ENCODE data around the gene RPL29. TPM values are rescaled to one million over a fixed set of nuclear protein-coding genes. Genes with fewer than 3 reads are reported as not detected.

The RPL29 gene
- total and polyA plus RNA-seq, 2 of the 4 experiments (the other 2 are of a cell fraction), result 2,081 to 2,126 TPM

DNA sequence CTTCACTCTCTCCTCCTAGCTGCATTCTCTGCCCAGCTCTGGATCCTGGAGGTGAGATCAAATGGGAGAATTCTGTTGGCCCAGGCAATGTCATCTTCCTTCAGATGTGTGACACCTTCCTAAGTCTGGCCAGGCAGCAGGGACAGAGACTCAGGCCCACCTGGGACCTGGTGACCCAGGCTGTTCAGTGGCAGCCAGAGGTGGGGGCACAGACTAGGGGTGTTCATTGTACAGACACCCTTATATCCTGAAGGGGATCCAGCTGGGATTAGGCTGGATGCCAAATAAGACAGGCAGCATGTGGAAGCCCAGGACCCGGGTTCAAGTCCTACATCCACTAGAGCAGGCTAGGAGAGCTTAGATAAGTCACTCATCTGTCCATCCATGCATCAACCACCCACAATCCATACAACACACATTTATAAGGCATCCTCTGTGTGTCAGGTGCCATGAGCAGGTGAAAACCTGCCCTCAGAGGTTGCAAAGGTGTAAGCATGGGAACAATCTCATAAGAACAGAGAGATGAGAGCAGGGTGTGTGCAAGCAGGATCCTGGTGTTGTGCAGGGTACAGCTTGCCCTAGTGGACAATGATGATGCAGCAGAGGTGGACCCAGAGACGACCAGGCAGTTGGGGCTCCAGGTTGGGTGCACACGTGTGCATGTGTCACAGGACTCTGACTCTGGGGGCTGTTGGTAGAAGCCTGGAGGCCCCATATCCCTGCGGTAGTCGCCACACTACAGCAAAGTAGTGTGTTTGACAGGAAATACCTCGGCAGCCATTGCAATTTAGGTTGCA, 18.3 kb upstream of the RPL29 start (continued):
- TF ChIP-seq, protein P1, sequence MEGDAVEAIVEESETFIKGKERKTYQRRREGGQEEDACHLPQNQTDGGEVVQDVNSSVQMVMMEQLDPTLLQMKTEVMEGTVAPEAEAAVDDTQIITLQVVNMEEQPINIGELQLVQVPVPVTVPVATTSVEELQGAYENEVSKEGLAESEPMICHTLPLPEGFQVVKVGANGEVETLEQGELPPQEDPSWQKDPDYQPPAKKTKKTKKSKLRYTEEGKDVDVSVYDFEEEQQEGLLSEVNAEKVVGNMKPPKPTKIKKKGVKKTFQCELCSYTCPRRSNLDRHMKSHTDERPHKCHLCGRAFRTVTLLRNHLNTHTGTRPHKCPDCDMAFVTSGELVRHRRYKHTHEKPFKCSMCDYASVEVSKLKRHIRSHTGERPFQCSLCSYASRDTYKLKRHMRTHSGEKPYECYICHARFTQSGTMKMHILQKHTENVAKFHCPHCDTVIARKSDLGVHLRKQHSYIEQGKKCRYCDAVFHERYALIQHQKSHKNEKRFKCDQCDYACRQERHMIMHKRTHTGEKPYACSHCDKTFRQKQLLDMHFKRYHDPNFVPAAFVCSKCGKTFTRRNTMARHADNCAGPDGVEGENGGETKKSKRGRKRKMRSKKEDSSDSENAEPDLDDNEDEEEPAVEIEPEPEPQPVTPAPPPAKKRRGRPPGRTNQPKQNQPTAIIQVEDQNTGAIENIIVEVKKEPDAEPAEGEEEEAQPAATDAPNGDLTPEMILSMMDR (conservative IDR thresholded peaks at IDR 0.05; ENCODE audit: low read depth, low read length), result no peak

DNA sequence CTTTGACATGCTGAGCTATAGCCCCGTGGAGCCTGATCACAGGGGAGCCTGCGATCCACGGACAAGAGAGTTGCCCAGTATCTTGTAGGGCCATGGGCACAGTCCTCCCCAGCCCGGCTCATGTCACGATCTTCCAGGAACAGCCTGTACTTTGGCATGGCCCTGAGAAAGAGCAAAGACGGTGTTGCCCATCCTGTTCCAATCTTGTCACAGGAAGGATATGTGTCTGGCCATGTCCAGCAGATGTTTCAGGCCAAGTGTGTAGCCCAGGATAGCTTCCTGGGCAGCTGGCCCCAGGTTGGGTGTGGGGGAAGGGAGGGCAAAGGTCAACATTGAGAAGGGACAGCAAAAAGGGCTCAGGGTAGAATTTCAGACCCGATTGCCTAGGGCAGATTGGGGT, 17.0 kb upstream of the RPL29 start:
- BruUV-seq (replicated peaks), result no TSS peak
- H2BK120ac ChIP-seq (ENCODE audit: low read depth, low read length), result no peak overlapping the region
- intact Hi-C loops (cut with micrococcal nuclease) (no loop called here), in situ Hi-C loops (cut with MboI; ENCODE audit: low sequenced_read_pairs) (loop anchor here (5.0 kb wide), 1 partner anchor 35 kb away; no protein-coding TSS in a partner anchor), dilution Hi-C loops (cut with HindIII; ENCODE audit: low sequenced_read_pairs, unreplicated experiment) (no loop called here)
- H2BK20ac ChIP-seq (ENCODE audit: low read depth, low read length), result no peak overlapping the region
- no peak overlapping the region for H3K4me3 ChIP-seq (ENCODE audit: insufficient read depth, low read depth, low read length)
- no peak overlapping the region for H3K9ac ChIP-seq (ENCODE audit: low read depth, low read length)
- no peak overlapping the region for H3K56ac ChIP-seq (ENCODE audit: extremely low read depth, insufficient read depth, low read length)
- no peaks in the 10 kb centered on the region for H3K79me1 ChIP-seq (ENCODE audit: low read depth in 1 of 2, low read length in 2 of 2)
- H3K9me3 ChIP-seq (ENCODE audit: control insufficient read depth, insufficient read depth, low read length), result no peaks in the 10 kb centered on the region
- H3K27ac ChIP-seq (ENCODE audit: insufficient read depth, low read length), result no peak overlapping the region
- H3K14ac ChIP-seq (replicated peaks; ENCODE audit: low read depth, low read length), result no peak overlapping the region
- no peak overlapping the region for H4K5ac ChIP-seq (ENCODE audit: low read depth, low read length)
- H3K4me1 ChIP-seq (ENCODE audit: control insufficient read depth, insufficient read depth, low read length), result no peaks in the 10 kb centered on the region
- no peak overlapping the region for H3K4me2 ChIP-seq (ENCODE audit: low read depth, low read length)
- no peak overlapping the region for H3K23ac ChIP-seq (ENCODE audit: low read depth, low read length)
- H2AK5ac ChIP-seq (ENCODE audit: low read depth, low read length), result no peak overlapping the region
- no peaks in the 10 kb centered on the region for H4K20me1 ChIP-seq (ENCODE audit: insufficient read depth, low read length)
- ChIA-PET POLR2A (ENCODE audit: unreplicated experiment) (no interaction called here), CTCF (interaction anchor here (1.0 to 1.7 kb wide), 4 partner anchors 8 to 111 kb away, joined by 3 to 5 read pairs (median 3); no protein-coding TSS in a partner anchor)
- no peak overlapping the region for H3K18ac ChIP-seq (ENCODE audit: low read depth, low read length)
- H2BK15ac ChIP-seq (ENCODE audit: low read depth, low read length), result no peak overlapping the region
- no peaks in the 10 kb centered on the region; the same call in 1 of the 2 replicates for H3K9me1 ChIP-seq (ENCODE audit: insufficient read depth, low read length)
- H3K36me3 ChIP-seq (ENCODE audit: control insufficient read depth, insufficient read depth, low read length), result no peaks in the 10 kb centered on the region
- H2BK5ac ChIP-seq (ENCODE audit: low read depth, low read length, poor library complexity, severe bottlenecking), result no peak overlapping the region
- H3K27me3 ChIP-seq (ENCODE audit: control insufficient read depth, insufficient read depth, low read length), result no peaks in the 10 kb centered on the region
- TF ChIP-seq RAD21 (IDR thresholded peaks at IDR 0.05; ENCODE audit: low read length) (no peak), RFX5 (IDR thresholded peaks at IDR 0.05; ENCODE audit: low read depth, low read length) (no peak), SMC3 (IDR thresholded peaks at IDR 0.05; ENCODE audit: low read depth, low read length) (no peak), MAZ (IDR thresholded peaks at IDR 0.05; ENCODE audit: borderline replicate concordance, low read depth, low read length) (no peak), MAFK (IDR thresholded peaks at IDR 0.05; ENCODE audit: low read depth, low read length) (no peak)
- no peak overlapping the region for H3K4ac ChIP-seq (ENCODE audit: low read depth, low read length)
- ATAC-seq (ENCODE audit: low read depth) (no peak), DNase-seq (no peak)
- peak overlapping the region; percentile 1 for H2AFZ ChIP-seq (replicated peaks; ENCODE audit: low read length, poor library complexity)
- H4K91ac ChIP-seq (ENCODE audit: insufficient read depth, low read depth, low read length), result no peak overlapping the region
- no peak overlapping the region for H4K8ac ChIP-seq (ENCODE audit: low read depth in 2 of 2, low read length in 2 of 2)
- WGBS, 2 experiments (ENCODE audit: extremely low coverage in 2 of 2, insufficient read length in 1 of 2), result 77% methylated on average over 5 of the region's 7 CpGs; no CpG with 5 or more reads in 1 of the 2 experiments
- H2AK9ac ChIP-seq (replicated peaks; ENCODE audit: low read depth, low read length, poor library complexity), result no peak overlapping the region

Measured in IMR-90 (cell line).